NB4 (cell line): ENCODE measurements around the gene RAD51AP2.
A peak's percentile ranks its signal among the peaks of the same experiment; 100 is the strongest.

Experiments
- DNase-seq: peaks from one replicate; pipeline ENCODE4 v3.0.0; 2010; ENCODE audit warnings: low read depth
- H3K4me3 ChIP-seq: one replicate; pipeline ENCODE4 v1.5.1; 2011; ENCODE audit warnings: mild to moderate bottlenecking, low read depth, low read length, moderate library complexity
- MYC ChIP-seq: IDR thresholded peaks from 2 replicates; pipeline ENCODE4 v1.6.1; 2011; ENCODE audit warnings: low read depth, low read length
- POLR2A ChIP-seq: IDR thresholded peaks from 2 replicates; pipeline ENCODE4 v1.6.1; 2011; ENCODE audit warnings: mild to moderate bottlenecking; ENCODE audit not compliant: insufficient read length; ENCODE audit errors: extremely low read depth
- TF ChIP-seq, protein P1 (sequence below): IDR thresholded peaks from 2 replicates; pipeline ENCODE4 v1.6.1; 2011; ENCODE audit warnings: low read depth, low read length
- TF ChIP-seq, protein P2 (sequence below): IDR thresholded peaks from one replicate; pipeline ENCODE4 v1.5.1; 2012; ENCODE audit warnings: low read depth, low read length

RAD51AP2 gene

GRCh38 chr2:17470855-17471641 lies 47.2 kb downstream of the RAD51AP2 start:
- peak; percentile 51 for DNase-seq
- H3K4me3 ChIP-seq = no peak overlapping the region
- TF ChIP-seq, protein P1, sequence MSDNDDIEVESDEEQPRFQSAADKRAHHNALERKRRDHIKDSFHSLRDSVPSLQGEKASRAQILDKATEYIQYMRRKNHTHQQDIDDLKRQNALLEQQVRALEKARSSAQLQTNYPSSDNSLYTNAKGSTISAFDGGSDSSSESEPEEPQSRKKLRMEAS = no peak
- TF ChIP-seq, protein P2, sequence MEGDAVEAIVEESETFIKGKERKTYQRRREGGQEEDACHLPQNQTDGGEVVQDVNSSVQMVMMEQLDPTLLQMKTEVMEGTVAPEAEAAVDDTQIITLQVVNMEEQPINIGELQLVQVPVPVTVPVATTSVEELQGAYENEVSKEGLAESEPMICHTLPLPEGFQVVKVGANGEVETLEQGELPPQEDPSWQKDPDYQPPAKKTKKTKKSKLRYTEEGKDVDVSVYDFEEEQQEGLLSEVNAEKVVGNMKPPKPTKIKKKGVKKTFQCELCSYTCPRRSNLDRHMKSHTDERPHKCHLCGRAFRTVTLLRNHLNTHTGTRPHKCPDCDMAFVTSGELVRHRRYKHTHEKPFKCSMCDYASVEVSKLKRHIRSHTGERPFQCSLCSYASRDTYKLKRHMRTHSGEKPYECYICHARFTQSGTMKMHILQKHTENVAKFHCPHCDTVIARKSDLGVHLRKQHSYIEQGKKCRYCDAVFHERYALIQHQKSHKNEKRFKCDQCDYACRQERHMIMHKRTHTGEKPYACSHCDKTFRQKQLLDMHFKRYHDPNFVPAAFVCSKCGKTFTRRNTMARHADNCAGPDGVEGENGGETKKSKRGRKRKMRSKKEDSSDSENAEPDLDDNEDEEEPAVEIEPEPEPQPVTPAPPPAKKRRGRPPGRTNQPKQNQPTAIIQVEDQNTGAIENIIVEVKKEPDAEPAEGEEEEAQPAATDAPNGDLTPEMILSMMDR = peak; percentile 39
- TF ChIP-seq MYC = no peak
- TF ChIP-seq POLR2A = no peak

DNA sequence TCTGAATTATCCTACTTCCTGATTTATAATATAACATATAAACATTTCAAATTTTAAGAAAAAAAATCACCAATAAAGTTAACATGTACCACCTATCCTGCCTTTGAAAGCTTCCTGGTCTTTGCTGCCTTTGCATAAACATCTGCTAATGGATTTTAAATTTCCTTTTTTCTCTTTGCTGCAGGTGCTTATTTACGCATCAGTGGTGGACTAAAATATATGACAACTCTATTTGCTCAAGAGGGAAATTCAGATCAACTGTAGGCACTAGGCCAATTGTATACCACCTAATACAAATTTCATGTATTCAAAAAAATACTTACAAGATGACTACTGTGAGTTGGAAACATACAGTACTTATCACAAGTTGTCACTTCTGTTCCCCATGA lies 57.2 kb downstream of the RAD51AP2 start:
- TF ChIP-seq MYC = no peak
- TF ChIP-seq POLR2A = no peak
- TF ChIP-seq, protein P2 = no peak
- TF ChIP-seq, protein P1 = no peak
- DNase-seq = no peak

More for the DNA sequence above, 57.2 kb downstream of the RAD51AP2 start:
- H3K4me3 ChIP-seq = no peak overlapping the region
